ENCODE measurements around the gene IQCK. TPM values are rescaled to one million over a fixed set of nuclear protein-coding genes. Genes with fewer than 3 reads are reported as not detected.

Gene IQCK
- polyA plus RNA-seq, 2 of the 4 experiments (the other 2 are of a cell fraction) = 10.3 to 15.6 TPM

DNA sequence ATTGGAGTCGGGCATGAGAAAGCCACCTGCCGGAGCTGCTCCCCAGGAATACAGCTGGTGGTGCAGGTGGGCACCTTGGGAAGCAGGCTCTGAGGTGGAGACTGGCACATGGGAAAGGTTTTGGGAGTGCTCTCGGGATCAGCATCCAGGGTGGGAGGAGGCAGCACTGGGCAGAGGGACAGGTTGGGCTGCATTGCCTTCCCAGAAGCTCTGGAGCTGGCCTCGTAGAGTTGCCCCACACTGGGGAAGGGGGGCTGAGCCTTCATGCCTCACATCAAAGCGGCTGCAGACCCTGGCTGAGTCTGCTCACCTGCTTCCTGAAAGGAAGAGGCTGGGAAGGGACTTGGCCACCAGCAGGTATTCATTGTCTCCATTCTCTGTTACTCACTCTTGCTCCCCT is 180.1 kb downstream of the IQCK start:
- peak in 1 of 2 experiments; percentile 13; a peak in 1 of 6 replicates for ATAC-seq
- POLR2A ChIA-PET = no interaction called here
- no peak for FAIRE-seq

DNA sequence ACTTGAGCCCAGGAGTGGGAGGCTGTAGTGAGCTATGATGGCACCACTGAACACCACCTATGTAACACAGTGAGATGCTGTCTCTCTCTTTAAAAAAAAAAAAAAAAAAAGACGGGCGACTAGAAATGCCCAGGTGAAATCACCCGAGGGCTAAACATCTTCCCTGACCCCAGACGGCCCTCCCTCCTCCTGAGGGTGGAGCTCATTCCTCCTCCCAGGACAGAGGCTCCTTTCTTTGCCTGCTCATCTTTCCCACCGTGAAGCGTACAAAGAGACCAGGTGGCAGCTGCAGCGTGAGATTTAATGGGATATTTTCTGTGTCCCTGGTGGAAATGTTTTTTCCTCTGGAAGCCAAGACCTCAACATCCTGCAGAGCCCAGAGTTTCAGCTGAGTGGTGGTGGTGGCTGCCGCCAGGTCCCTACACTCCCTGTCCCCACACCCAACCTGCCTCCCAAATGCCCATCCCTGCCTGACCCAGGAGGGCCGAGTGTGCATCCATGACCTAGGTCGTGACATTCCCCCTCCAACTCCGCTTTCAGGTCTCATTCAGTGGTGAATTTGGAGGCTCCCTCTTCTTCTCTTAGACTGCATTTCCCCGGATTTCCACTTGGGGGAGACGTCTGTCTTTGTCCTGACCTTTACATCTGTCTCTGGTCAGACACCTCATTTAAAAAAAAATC is 181.0 kb downstream of the IQCK start:
- no peaks in the 10 kb centered on the region for H3K9me3 ChIP-seq
- H3K4me3 ChIP-seq = no peak overlapping the region
- TF ChIP-seq SMC3 (IDR thresholded peaks at IDR 0.05) = peak; percentile 64; the same call in 2 of the 3 replicates
- TF ChIP-seq KDM5A (IDR thresholded peaks at IDR 0.05) = no peak
- peak; percentile 78 to 84 for TF ChIP-seq RAD21 (conservative IDR thresholded peaks at IDR 0.05 in 1 of 2, IDR thresholded peaks at IDR 0.05 in 1 of 2)
- TF ChIP-seq JUN (IDR thresholded peaks at IDR 0.05) = no peak
- TF ChIP-seq, protein P1, sequence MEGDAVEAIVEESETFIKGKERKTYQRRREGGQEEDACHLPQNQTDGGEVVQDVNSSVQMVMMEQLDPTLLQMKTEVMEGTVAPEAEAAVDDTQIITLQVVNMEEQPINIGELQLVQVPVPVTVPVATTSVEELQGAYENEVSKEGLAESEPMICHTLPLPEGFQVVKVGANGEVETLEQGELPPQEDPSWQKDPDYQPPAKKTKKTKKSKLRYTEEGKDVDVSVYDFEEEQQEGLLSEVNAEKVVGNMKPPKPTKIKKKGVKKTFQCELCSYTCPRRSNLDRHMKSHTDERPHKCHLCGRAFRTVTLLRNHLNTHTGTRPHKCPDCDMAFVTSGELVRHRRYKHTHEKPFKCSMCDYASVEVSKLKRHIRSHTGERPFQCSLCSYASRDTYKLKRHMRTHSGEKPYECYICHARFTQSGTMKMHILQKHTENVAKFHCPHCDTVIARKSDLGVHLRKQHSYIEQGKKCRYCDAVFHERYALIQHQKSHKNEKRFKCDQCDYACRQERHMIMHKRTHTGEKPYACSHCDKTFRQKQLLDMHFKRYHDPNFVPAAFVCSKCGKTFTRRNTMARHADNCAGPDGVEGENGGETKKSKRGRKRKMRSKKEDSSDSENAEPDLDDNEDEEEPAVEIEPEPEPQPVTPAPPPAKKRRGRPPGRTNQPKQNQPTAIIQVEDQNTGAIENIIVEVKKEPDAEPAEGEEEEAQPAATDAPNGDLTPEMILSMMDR (IDR thresholded peaks at IDR 0.05) = peak; percentile 69
- DNase-seq (ENCODE audit: low read depth in 1 of 2, low spot score in 1 of 2) (peak; percentile 66 to 68), FAIRE-seq (peak; percentile 61), ATAC-seq (peak; percentile 87 to 90; a peak in 5 of 6 replicates)
- peak overlapping the region; percentile 52; the same call in 2 of the 3 replicates for H3K4me2 ChIP-seq
- WGBS (ENCODE audit: missing lambda C conversion rate) = 2% methylated on average over 13 of the region's 13 CpGs
- ChIA-PET POLR2A (no interaction called here), CTCF (interaction anchor here (0.6 to 17.4 kb wide), 23 partner anchors 8 to 494 kb away, joined by 3 to 374 read pairs (median 4); no protein-coding TSS in a partner anchor)
- H3K4me1 ChIP-seq = 0 out of 3 replicates have a peak, but pooled peaks cover 4% of the 10 kb centered on the region
- H3K27ac ChIP-seq = no peak overlapping the region

More for the DNA sequence above, 180.1 kb downstream of the IQCK start:
- TF ChIP-seq, protein P2, sequence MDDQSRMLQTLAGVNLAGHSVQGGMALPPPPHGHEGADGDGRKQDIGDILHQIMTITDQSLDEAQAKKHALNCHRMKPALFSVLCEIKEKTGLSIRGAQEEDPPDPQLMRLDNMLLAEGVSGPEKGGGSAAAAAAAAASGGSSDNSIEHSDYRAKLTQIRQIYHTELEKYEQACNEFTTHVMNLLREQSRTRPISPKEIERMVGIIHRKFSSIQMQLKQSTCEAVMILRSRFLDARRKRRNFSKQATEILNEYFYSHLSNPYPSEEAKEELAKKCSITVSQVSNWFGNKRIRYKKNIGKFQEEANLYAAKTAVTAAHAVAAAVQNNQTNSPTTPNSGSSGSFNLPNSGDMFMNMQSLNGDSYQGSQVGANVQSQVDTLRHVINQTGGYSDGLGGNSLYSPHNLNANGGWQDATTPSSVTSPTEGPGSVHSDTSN (IDR thresholded peaks at IDR 0.05) = no peak
- TF ChIP-seq ZC3H11A (IDR thresholded peaks at IDR 0.05) (no peak), ZFP36 (IDR thresholded peaks at IDR 0.05; ENCODE audit: borderline replicate concordance, partially characterized antibody) (no peak), RNF2 (IDR thresholded peaks at IDR 0.05; ENCODE audit: borderline replicate concordance, low read depth) (no peak), FOSB (CRISPR knock-in tag; IDR thresholded peaks at IDR 0.05) (no peak), ESRRA (IDR thresholded peaks at IDR 0.05; ENCODE audit: borderline replicate concordance, low read length) (no peak), FOSL2 (IDR thresholded peaks at IDR 0.05) (no peak), FOSL2 (CRISPR knock-in tag; IDR thresholded peaks at IDR 0.05) (no peak), RFX5 (IDR thresholded peaks at IDR 0.05) (no peak), PHF8 (IDR thresholded peaks at IDR 0.05; ENCODE audit: borderline replicate concordance, low read depth) (no peak), SREBF2 (IDR thresholded peaks at IDR 0.05) (no peak), RCOR1 (IDR thresholded peaks at IDR 0.05; ENCODE audit: low read depth, low read length) (no peak), CBX2 (IDR thresholded peaks at IDR 0.05; ENCODE audit: borderline replicate concordance, low read depth) (no peak)
- TF ChIP-seq, protein P3, sequence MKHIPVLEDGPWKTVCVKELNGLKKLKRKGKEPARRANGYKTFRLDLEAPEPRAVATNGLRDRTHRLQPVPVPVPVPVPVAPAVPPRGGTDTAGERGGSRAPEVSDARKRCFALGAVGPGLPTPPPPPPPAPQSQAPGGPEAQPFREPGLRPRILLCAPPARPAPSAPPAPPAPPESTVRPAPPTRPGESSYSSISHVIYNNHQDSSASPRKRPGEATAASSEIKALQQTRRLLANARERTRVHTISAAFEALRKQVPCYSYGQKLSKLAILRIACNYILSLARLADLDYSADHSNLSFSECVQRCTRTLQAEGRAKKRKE (CRISPR knock-in tag; IDR thresholded peaks at IDR 0.05; ENCODE audit: low read depth) = no peak
- TF ChIP-seq, protein P4, sequence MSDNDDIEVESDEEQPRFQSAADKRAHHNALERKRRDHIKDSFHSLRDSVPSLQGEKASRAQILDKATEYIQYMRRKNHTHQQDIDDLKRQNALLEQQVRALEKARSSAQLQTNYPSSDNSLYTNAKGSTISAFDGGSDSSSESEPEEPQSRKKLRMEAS (IDR thresholded peaks at IDR 0.05) = no peak
- WGBS (ENCODE audit: missing lambda C conversion rate) = 51% methylated on average over 5 of the region's 5 CpGs
- H3K4me3 ChIP-seq = no peak overlapping the region
- 0 out of 3 replicates have a peak, but pooled peaks cover 4% of the 10 kb centered on the region for H3K4me1 ChIP-seq
- H3K9me3 ChIP-seq = no peaks in the 10 kb centered on the region
- no peak for DNase-seq (ENCODE audit: low read depth in 1 of 2, low spot score in 1 of 2)
- H3K4me2 ChIP-seq = no peak overlapping the region
- CTCF ChIA-PET = interaction anchor here (0.7 to 17.4 kb wide), 10 partner anchors 10 to 495 kb away, joined by 3 to 374 read pairs (median 6); no protein-coding TSS in a partner anchor
- H3K27ac ChIP-seq = no peak overlapping the region

Data from A549 (cell line).